ENCODE results near the gene EID2B.

DNA sequence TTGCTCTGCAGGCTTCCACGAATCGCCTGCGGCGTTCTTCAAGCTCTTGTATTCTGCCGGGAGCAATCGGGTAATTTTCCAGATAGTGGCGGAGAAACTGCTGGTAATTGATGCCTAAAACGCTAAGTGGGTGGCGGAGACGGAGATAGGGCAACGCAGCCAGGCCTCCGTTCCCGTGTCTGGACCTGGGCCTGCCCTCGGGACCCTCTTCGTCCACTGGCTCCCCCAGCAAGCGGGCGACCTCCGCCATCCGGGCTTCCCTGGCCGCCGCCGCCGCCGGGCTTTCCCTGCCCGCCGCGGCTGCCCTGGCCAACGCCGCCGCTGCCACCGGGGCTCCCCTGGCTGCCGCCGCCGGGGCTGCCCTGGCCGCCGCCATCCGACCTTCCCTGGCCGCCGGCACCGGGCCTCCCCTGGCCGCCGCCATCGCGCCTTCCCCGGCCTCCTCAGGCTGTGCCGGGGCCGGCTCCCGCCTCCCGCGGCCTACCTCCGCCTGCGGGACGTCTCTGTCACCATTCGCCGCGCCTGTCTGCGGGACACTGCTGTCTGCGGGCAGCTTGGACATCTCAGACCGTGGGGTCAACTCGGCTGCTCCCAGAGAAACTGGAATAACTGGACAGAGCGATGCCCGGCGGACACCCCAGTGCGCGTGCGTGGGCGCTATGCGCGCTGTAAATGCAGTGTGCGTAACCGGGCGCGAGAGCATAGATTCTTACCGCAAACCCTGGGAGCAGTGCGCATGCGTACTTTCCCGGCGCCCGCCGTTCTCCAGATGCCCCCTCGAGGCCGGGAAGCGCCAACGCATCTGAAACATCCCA lies 7.1 kb upstream of the EID2B start, which contains the start of gene EID2:
- TF ChIP-seq CCAR2 (optimal IDR thresholded peaks at IDR 0.05; ENCODE audit: low read depth, low read length) (no peak), POGZ (CRISPR knock-in tag; IDR thresholded peaks at IDR 0.05) (0 out of 2 replicates have a peak, but pooled peaks have one; percentile 51)

All from HepG2 (cell line).